GM19452 (cell line): ENCODE data around the gene FAM161A.
"Not testable (repeated sequence)": the region's sequence is repeated elsewhere in the genome, so short reads cannot be mapped to it uniquely, and the experiment has no call there.

ENCODE experiments used
- ATAC-seq: cut with Tn5 transposase; IDR thresholded peaks from one replicate; pipeline ENCODE4 v1.9.1; 2021; ENCODE audit not compliant: unreplicated experiment

Gene FAM161A

DNA sequence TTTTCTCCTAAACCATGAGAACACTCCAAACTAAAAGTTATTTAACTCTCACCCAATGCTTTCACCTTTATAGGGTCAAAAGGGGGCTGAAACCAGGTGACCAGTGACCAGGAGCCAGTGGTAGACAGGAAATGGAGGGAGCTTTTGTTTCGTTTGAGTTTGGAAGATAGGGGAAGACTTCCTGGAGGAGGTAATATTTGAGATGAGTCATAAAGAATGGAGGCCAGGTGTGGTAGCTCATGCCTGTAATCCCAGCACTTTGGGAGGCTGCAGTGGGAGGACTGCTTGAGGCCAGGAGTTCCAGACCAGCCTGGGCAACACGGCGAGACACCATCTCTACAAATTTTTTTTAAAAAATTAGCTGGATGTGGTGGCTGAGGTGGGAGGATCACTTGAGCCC is 8.5 kb downstream of the FAM161A start:
- no peak for ATAC-seq

DNA sequence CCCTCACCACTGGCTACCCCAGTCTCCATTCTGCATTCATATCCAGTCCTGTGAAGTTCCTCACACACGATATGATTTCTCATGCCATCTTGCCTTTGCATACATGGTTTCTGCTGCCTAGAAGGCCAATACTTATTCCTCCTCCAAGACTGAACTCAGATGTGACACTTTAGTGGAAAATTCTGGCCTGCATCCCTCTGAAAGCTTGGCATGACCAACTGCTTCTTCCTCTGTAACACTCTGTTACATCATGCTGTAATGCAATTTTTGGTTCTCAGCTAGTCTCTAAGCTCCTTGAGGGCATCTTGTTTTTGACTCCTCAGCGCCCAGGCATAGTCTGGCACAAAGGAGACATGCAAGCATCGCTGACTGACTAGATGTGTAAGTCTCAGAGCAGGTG is 12.6 kb downstream of the FAM161A start:
- ATAC-seq, result no peak

DNA sequence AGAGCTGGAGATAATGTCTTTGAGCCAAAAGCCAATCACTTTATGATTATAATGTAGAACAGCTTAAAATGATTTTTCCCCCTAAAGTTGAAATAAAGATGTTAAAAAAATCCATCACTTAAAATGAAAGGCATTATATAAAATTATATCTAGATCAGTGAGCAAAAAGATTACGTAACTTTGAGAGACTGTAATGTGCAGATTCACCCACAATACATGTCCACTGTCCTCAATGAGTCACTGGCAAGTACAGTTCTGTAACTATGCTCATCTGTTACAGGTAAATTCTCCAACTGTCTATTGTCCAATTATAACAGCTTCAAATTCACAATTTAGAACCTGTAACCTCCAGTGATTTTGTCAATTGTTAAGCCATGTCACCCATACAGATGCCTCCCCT is 19.0 kb downstream of the FAM161A start:
- no peak for ATAC-seq

DNA sequence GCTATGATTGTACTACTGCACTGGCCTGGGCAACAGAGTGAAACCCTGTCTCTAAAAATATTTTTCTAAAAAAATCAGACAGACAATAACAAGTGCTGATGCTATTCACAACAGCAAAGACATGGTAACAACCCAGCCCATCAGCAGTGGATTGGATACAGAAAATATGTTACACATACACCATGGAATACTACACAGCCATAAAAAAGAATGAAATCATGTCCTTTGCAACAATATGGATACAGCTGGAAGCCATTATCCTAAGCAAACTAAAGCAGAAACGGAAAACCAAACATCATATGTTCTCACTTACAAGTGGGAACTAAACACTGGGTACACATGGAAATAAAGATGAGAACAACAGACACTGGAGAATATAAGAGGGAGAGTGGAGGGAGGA is 19.9 kb downstream of the FAM161A start:
- ATAC-seq, result no peak

DNA sequence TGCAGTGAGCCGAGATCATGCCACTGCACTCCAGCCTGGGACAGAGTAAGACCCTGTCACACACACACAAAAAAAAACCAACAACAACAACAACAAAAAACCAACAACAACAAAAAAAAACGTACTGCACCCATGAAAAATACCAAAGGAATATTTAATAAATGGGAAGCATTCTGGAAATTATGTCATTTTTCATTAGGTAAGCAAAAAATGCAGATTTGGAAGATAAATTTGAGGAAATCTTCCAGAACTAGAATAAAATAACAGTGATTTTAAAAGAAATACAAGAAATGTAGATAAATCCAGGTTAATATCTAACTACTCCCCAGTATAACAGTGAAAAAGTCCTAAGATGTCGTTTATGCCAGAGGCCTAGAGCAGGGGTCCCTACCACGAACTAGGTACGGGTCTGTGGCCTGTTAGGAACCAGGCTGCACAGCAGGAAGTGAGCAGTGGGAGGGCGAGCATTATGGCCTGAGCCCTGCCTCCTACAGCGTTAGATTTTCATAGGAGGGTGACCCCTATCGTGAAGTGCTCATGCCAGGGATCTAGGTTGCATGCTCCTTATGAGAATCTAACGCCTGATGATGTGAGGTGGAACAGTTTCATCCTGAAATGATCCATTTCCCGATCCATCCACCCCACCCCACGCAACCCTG is 21.5 kb downstream of the FAM161A start:
- ATAC-seq, result no peak

DNA sequence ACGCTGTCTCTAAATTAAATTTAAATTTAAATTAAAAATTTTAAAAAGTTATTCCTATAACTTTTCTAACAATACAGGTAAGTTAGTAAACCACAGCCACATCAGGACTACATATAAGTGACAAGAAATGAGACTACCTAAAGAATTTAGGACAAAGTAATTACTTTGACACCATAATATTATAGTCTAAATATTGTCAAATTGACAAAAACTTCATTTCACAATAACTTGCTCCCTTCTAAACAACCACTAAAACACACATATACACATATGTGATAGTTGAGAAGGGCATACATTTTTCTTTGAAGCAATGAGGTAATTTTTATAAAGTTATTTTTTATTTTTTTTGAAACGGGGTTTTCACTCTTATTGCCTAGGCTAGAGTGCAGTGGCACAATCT is 31.6 kb downstream of the FAM161A start:
- no peak for ATAC-seq

DNA sequence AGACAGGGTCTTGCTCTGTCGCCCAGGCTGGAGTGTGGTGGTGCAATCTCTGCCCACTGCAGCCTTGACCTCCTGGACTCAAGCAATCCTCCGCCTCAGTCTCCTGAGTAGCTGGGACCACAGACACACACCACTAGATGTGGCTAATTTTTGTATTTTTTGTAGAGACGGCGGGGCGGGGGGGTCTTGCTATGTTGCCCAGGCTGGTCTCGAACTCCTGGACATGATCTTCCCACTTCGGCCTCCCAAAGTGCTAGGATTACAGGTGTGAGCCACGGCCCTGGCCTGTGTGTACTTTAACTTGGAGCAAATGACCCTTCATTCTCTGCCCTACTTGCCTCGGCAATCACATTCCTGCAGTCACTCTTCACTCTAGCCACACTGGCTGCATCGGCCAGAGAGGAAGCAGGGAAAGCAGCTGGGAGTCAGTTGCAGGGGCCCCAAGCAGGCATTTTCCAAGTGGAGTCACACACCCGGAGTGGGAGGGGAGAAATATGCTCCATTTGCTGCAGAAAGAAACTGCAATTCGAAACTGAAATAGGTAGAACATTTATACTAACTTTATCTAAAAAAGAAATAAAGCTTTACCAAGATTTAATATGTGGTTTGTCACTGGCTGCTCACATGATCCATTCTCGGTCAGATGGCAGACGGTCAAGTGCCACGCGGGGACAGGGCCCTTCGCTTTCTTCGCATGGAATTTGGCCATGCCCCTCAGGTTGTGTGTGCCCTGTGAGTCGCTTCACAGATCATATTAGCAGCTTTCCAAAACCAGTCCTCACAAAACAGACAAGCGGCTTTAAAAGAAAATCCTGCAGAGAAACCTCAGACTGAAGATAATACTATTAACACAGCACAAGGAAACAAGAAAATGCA is 37.1 kb downstream of the FAM161A start:
- no peak for ATAC-seq

DNA sequence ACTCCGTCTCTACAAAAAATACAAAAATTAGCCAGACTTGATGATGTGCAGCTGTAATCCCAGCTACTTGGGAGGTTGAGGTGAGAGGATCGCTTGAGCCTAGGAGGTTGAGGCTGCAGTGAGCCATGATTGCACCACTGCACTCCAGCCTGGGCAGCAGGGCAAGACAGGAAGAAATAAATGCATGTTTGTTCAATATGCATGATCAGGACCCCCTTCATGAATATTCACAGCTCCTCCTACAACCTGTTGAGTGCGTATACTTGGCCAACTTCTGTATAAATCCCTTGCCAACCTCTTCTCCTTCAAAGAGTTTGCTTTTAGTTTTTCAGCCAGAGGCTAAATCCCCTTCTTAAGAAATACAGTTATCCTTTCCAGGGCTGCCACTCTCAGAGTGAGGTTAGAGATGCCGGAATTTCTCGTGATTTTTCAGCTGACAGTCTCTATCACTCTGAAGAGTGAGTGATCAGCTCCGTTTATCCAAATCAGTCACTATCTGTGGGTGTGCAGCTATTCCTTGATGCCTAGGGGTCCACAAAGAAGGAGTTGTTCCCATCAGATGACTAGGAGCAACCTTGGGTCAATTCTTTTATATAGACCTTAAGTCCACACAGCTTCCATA is 39.2 kb downstream of the FAM161A start:
- ATAC-seq, result no peak

DNA sequence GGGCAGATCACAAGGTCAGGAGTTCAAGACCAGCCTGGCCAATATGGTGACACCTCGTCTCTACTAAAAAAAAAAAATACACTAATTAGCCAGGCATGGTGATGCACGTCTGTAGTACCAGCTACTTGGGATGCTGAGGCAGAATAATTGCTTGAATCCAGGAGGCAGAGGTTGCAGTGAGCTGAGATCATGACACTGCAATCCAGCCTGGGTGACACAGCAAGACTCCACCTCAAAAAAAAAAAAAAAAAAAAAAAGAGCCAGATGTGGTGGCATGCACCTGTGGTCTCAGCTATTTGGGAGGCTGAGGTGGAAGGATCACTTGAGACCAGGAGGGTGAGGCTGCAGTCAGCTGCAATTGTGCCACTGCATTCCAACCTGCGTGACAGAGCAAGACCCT is 40.5 kb downstream of the FAM161A start:
- not testable (repeated sequence) for ATAC-seq

DNA sequence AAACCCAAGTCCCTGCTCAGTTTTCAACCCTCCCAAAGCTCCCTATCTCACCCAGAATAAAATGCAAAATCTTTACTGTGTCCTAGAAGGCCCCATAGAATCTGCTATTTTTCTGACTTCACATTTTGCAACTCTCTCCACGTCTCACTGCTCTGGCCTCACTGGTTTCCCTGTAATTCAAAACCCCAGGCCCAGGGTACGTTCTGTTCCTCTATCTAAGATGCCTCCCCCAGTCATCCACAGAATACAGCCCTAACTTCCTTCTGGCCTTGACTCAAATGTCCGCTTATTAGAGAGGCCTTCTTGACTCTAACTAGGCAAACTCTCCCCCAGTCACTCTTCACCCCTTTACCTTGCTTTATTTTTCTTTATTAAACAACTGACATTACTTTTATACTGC is 42.0 kb downstream of the FAM161A start:
- no peak for ATAC-seq

DNA sequence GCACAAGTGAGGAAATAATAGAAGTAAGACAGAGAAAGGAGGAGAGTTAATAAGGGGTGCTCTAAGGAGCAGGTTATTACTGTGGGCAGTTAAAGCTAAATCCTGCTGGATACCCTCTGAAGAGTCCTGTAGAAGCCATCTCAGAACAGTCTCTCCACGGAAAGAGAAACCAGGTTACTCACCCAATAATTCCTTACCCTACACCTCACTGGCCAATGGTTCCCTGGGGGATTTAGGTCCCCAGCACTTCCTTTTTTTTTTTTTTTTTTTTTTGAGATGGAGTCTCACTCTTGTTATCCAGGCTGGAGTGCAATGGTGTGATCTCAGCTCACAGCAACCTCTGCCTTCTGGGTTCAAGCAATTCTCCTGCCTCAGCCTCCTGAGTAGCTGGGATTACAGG is 43.7 kb downstream of the FAM161A start:
- ATAC-seq, result not testable (repeated sequence)

DNA sequence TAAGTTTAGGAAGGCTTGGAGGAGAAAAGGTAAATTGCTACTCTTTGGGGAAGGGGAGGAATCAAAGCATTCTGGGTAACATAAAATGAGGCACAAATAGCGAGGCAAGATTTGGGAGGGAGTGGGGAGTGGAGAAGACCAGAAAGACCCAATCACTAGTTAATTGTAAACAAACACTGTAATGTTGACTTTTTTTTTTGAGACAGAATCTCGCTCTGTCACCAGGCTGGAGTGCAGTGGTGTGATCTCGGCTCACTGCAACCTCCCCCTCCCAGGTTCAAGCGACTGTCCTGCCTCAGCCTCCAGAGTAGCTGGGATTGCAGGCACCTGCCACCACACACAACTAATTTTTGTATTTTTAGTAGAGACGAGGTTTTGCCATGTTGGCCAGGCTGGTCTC is 45.2 kb downstream of the FAM161A start:
- ATAC-seq, result not testable (repeated sequence)

DNA sequence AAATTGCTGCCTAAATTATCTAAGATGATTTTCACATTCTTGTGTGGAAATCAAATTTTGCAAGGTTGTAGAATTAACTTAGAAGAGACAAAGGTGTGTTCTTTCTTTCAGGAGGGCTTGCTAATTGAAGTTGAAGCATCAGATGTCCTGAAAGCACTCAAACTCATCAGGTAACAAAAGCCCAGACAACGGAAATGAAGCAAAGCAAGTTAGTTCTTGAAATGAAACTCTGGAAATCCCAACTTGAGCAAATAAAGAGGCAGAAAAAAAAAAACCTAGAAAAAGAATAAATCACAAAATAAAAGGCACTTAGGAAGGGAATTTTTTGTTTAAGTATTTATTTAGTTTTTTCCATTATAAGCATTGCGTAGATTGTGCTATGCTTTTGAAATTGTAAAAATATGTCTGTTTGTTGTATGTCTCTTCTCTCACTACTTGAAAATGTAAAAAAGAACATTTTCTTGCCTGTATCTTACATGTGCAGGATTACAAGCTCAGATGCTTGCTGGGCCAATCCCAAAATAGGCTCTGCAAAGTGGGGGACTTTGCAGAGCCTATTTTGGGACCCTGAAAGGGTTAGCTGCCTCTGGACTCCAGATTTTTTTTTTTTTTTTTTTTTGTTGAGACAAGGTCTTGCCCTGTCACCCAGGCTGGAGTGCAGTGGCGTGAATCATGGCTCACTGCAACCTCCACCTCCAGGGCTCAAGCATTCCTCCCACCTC is 46.7 kb downstream of the FAM161A start:
- no peak for ATAC-seq

DNA sequence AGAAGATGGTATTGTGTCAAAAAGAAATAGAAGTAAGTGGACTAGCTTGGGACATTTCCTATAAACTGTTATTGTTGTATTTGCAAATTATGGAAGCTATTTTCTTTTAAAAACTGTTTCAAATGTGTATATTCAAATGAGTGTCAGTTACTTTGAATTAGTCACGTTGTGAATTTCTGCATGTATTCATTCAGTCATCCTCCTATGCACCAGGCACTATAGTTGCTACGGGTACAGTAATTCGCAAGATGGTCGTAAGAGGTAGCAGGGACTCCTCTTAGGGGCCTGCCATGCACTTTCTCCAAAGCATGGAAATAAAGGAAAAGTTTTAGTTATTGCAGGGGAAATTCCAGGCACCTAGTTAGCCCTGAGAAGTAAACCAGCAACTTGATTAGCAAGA is 51.3 kb downstream of the FAM161A start:
- ATAC-seq, result no peak

DNA sequence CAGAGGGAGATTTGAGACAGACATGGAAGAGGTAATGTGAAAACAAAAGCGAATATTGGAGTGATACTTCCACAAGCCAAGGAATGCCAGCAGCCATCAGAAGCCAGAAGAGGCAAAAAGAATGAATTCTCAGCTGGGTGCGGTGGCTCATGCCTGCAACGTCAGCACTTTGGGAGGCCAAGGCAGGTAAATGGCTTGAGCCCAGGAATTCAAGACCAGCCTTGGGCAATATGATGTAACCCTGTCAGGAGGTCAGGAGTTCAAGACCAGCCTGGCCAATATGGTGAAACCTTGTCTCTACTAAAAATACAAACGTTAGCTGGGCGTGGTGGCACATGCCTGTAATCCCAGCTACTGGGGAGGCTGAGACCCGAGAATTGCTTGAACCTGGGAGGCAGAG is 54.8 kb downstream of the FAM161A start:
- ATAC-seq, result no peak

DNA sequence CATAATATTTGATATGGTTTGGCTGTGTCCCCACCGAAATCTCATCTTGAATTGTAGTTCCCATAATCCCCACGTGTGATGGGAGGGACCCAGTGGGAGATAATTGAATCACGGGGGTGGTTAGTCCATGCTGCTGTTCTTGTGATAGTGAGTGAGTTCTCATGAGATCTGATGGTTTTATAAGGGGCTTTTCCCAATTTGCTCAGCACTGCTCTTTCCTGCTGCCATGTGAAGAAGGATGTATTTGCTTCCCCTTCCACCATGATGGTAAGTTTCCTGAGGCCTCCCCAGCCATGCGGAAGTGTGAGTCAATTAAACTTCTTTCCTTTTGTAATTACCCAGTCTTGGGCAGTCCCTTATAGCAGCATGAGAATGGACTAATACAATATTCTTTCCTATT is 56.4 kb downstream of the FAM161A start:
- ATAC-seq, result not testable (repeated sequence)

DNA sequence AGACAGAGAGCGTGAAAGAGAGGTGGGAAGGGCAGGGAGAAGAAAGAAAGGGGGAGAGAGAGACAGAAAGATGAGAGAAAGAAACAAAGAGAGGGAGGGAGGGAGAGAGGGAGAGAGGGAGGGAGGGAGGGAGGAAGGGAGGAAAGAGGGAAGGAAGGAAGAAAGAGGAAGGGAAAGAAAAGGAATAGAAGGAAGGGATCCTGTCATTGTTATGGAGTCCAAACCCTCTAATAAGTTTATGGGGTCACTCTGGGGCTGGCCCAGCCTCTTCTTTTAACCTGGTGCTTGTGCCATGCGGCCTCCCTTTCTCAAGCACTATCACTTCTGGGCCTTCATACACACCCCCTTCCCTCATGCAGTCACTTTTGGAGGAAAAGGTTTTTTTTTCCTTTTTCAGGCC is 58.5 kb downstream of the FAM161A start:
- no peak for ATAC-seq

DNA sequence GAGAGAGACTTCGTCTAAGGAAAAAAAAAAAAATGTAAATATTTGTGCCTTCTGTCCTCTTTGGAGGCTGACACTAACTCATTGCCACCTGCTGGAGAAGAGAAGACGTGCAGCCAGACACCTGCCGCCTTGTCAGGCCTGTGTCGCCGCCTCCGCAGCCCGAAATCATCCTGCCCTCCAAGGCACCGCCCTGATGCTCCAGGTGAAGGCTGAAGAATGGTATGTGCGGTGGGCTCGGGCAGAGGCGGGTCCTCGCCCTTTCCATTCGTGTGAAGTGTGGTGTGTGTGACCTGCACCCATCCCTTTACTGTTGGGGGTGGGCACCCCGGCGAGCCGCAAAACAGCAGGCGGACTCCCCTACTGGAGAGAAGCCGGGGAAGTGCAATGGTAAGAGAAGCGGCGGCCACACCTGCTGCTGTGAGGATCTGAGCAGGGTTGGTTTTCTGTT is 60.4 kb downstream of the FAM161A start:
- ATAC-seq, result peak; percentile 69

DNA sequence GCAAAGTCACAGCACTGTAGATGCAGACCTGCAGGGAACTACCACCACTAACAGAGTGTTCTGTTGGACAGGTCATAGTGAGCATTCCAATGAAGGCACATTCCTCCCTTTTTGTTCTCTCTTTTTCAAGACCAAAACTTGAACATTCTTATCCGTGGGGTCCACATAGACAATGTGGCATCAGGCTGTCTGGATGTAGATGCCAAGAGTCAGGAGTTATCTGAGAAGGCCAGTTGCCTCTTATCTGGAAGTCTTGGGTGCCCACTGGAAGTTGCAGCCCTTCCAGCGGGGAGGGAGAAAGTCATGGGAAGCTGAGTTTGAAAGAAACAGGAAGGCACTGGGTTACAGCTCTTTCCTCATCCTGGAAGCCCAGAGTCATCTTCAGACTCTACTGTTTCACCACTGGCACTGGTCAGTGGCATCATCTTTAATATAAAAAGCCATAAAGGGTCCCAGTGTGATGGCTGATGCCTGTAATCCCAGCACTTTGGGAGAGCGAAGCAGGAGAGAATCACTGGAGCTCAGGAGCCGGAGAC is 61.4 kb downstream of the FAM161A start:
- no peak for ATAC-seq

DNA sequence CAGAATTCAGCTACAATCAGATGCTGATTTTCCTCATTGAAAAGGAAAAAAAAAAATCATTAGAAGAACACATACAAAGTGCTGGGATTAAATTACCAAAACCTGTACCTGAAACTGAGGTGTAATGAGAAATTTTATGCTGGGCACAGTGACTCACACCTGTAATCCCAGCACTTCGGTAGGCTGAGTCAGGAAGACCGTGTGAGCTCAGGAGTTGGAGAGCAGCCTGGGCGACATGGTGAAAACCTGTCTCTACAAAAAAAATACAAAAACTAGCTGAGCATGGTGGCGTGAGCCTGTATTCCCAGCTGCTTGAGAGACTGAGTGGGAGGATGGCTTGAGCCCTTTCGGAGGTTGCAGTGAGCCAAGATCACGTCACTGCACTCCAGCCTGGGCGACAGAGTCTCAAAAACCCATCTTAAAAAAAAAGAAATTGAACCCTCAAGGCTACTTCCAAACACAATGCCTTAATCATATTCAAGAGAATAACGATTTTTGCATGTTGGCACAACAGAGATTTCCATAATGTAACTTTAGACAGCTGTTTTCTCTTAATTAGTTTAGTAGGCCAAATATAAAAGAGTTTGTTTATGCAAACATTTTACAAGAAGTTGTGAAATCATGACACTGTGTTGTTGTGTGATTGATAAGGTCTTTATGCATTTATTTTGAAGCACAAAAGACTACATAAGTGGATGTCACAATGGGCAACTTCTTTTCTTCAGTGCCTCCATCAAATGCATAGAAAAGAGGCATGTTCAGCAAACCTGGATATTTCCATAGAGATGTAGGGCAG is 63.9 kb downstream of the FAM161A start:
- ATAC-seq, result no peak
